Osteoblast (primary cell): Measurements from ENCODE around the gene PELO. TPM values are rescaled to one million over a fixed set of nuclear protein-coding genes. Genes with fewer than 3 reads are reported as not detected.

ENCODE experiments used
- DNase-seq: peaks from one replicate; pipeline ENCODE4 v3.0.0; 2011; ENCODE audit warnings: low spot score, mixed read lengths; ENCODE audit not compliant: insufficient read length; ENCODE audit errors: missing footprints
- H2AFZ ChIP-seq: 2 replicates; pipeline ENCODE4 v1.6.0; 2011; ENCODE audit warnings: mild to moderate bottlenecking, low read length
- H3K27ac ChIP-seq: 2 replicates; pipeline ENCODE4 v1.5.1; 2011; ENCODE audit warnings: mild to moderate bottlenecking, low read depth, low read length, moderate library complexity
- H3K27me3 ChIP-seq: 2 replicates; pipeline ENCODE4 v1.6.0; 2012; ENCODE audit warnings: mild to moderate bottlenecking, control low read depth, inconsistent platforms, low read length, moderate library complexity; ENCODE audit not compliant: insufficient read depth
- H3K36me3 ChIP-seq: 2 replicates; pipeline ENCODE4 v1.5.1; 2011; ENCODE audit warnings: mild to moderate bottlenecking, low read length, control low read depth, moderate library complexity; ENCODE audit not compliant: insufficient read depth
- H3K4me1 ChIP-seq: 2 replicates; pipeline ENCODE4 v1.5.1; 2011; ENCODE audit warnings: mild to moderate bottlenecking, low read length, control low read depth, moderate library complexity; ENCODE audit not compliant: insufficient read depth
- H3K4me2 ChIP-seq: 2 replicates; pipeline ENCODE4 v1.6.0; 2011; ENCODE audit warnings: mild to moderate bottlenecking, low read length; ENCODE audit not compliant: insufficient read depth
- H3K4me3 ChIP-seq: fragments of 200-600 bp; sonication (generic); 3 replicates; pipeline ENCODE4 v1.5.1; 2012; ENCODE audit warnings: mild to moderate bottlenecking, low read length, inconsistent platforms; ENCODE audit not compliant: insufficient read depth
- H3K79me2 ChIP-seq: 2 replicates; pipeline ENCODE4 v1.6.0; 2012; ENCODE audit warnings: mild to moderate bottlenecking, low read length, control low read depth, inconsistent platforms; ENCODE audit not compliant: insufficient read depth
- H3K9me3 ChIP-seq: 2 replicates; pipeline ENCODE4 v1.5.1; 2011; ENCODE audit warnings: low read depth, low read length, control low read depth
- H4K20me1 ChIP-seq: 2 replicates; pipeline ENCODE4 v1.6.0; 2012; ENCODE audit warnings: mild to moderate bottlenecking, low read length, control low read depth; ENCODE audit not compliant: insufficient read depth
- CTCF ChIP-seq: IDR thresholded peaks from 2 replicates; pipeline ENCODE4 v1.5.1; 2011; ENCODE audit warnings: mild to moderate bottlenecking, low read depth, low read length, moderate library complexity; ENCODE audit errors: extremely low read depth
- total RNA-seq: library from RNA; depleted of rRNA; stranded (reverse); fragments of >200 nt; gene quantifications from 2 replicates; pipeline ENCODE4 v1.2.3, GENCODE V29; 2012

PELO gene
- total RNA-seq, 1 donor: 21.4 TPM

GRCh38 chr5:52822437-52822836 is 34.7 kb downstream of the PELO start:
- no peaks in the 10 kb centered on the region for H3K9me3 ChIP-seq
- H3K36me3 ChIP-seq: no peaks in the 10 kb centered on the region
- H3K4me3 ChIP-seq: no peak overlapping the region
- no peaks in the 10 kb centered on the region for H3K27me3 ChIP-seq
- no peaks in the 10 kb centered on the region for H3K79me2 ChIP-seq
- peak overlapping the region; percentile 5 for H3K4me2 ChIP-seq
- H3K4me1 ChIP-seq: peaks cover 3% of the 10 kb centered on the region
- no peak for TF ChIP-seq CTCF
- H4K20me1 ChIP-seq: no peaks in the 10 kb centered on the region
- H2AFZ ChIP-seq: peak overlapping the region; percentile 45
- DNase-seq: no peak
- no peak overlapping the region for H3K27ac ChIP-seq

GRCh38 chr5:52824827-52825226 is 37.1 kb downstream of the PELO start:
- TF ChIP-seq CTCF: no peak
- Histone ChIP-seq H3K79me2 (no peaks in the 10 kb centered on the region), H3K4me1 (peaks cover 3% of the 10 kb centered on the region), H3K27me3 (no peaks in the 10 kb centered on the region), H2AFZ (no peak overlapping the region), H3K4me3 (no peak overlapping the region), H3K4me2 (no peak overlapping the region), H3K27ac (no peak overlapping the region), H3K36me3 (no peaks in the 10 kb centered on the region), H4K20me1 (no peaks in the 10 kb centered on the region), H3K9me3 (no peaks in the 10 kb centered on the region)
- no peak for DNase-seq

- Histone ChIP-seq H3K9me3 (no peaks in the 10 kb centered on the region), H3K36me3 (no peaks in the 10 kb centered on the region), H4K20me1 (no peaks in the 10 kb centered on the region), H2AFZ (no peak overlapping the region), H3K79me2 (no peaks in the 10 kb centered on the region), H3K27me3 (no peaks in the 10 kb centered on the region), H3K27ac (no peak overlapping the region), H3K4me3 (no peak overlapping the region), H3K4me2 (no peak overlapping the region), H3K4me1 (peaks cover 3% of the 10 kb centered on the region)
- no peak for TF ChIP-seq CTCF
- no peak for DNase-seq
These were observed 38.1 kb downstream of the PELO start for GRCh38 chr5:52825826-52826225.

DNA sequence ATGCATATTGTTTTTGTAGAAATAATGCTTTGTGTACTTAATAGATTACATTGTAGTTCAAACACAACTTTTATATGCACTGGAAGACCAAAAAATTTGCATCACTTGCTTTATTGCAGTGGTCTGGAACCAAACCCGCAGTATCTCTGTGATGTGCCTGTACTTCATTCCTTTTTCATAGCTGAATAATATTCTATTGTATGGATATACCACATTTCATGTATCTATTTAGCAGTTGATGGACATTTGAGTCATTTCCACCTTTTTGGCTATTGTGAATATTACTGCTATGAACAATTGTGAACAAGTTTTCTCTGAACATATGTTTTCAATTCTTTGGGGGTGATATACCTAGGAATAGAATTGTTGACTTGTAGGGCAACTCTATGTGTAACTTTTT is 40.1 kb downstream of the PELO start:
- TF ChIP-seq CTCF: no peak
- Histone ChIP-seq H3K36me3 (no peaks in the 10 kb centered on the region), H3K27ac (no peak overlapping the region), H3K4me1 (no peaks in the 10 kb centered on the region), H3K79me2 (no peaks in the 10 kb centered on the region), H3K4me3 (no peak overlapping the region), H2AFZ (no peak overlapping the region), H3K4me2 (no peak overlapping the region), H4K20me1 (no peaks in the 10 kb centered on the region), H3K27me3 (no peaks in the 10 kb centered on the region), H3K9me3 (no peaks in the 10 kb centered on the region)
- DNase-seq: no peak
